LoVo (cell line): ENCODE measurements around the gene TP53AIP1.
A peak's percentile ranks its signal among the peaks of the same experiment; 100 is the strongest.

Experiments used
- DNase-seq: peaks from one replicate; pipeline ENCODE4 v3.0.0-alpha.2; 2016; ENCODE audit warnings: low spot score

The TP53AIP1 gene, protein sequence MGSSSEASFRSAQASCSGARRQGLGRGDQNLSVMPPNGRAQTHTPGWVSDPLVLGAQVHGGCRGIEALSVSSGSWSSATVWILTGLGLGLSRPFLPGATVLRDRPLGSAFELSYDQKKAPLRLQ

DNA sequence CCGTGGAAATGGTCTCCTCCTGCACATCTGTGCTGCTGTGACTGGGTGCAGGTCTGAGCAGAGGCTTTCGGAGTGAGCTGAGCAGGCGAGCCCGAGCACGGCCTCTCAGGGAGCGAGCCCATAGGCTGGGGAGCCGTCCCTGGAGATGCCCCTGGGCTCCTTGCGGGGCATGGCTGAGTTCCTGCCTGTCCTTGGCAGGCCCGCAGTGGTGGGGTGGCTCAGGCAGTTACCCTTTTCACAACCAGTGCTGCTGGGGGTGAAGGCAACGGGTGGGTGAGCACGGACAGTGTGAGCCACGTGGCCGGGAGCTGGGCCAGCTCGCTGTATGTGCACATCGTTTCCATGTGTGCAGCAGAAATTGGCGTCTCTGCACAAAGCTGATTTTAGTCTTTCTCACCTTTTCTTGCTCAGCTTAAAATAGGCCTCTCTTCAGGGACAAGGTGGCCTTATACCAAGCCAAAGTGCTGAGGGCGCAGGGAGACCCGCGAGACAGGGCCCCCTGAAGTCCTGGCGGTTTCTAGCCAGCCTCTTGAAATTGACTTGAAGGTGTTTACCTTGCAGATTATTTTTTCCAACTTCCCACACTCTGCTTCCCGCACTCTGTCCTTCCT lies at the start of gene TP53AIP1:
Gene TP53AIP1, minus strand, starts transcription at position 55 of the 611 bp plus-strand sequence. CDS start 5,053 bp downstream, outside the sequence.
- DNase-seq: no peak

DNA sequence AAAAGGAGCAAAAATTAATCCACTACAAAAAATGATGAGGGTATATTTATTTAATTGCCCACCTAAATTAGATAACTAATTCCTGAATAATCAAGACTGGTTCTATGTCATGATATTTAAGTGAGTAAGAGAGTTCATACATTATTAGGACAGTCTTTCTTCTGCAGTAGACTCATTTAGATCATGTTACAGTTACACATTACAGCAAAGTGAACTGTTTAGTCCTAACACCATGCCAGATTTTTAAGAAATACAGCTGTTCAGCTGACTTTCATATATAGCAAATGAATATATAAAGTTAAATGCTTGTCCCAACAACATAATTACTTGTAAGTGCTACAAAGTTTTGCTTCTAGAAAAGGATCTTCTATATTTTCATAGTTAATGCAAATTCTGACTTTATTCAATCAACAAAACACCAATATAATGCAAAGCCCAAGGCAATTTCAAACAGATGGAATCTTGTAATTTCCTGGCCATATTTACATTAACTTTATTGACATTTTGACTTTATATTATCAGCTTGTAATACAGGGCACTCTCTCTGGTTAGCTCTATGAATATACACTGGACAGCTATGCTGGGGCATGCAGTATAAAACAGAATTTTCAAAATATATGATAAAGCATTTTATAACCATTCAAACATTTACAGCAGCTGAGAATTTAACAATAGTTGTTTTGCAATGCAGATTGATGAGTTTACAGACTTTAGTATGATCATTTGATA lies 45.7 kb upstream of the TP53AIP1 start:
- DNase-seq: no peak

DNA sequence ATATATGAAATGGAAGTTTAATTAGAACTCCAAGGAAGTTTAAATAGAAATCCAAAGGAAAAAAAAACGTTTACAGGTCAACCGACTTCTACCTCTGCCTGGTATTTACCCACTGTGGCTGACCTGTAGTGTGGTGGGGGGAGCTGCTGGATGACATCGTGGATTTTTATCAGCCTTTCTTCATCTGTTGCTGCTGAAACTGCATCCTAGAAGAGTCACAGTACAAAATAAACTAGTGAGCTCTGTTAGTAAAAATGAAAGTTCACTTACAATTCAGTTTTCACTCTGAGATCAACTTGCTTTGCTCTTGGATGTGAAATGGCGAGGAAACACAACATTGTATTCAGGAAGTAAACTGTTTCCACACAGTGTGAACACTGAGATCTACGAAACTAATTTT lies 43.2 kb upstream of the TP53AIP1 start:
- DNase-seq: no peak

DNA sequence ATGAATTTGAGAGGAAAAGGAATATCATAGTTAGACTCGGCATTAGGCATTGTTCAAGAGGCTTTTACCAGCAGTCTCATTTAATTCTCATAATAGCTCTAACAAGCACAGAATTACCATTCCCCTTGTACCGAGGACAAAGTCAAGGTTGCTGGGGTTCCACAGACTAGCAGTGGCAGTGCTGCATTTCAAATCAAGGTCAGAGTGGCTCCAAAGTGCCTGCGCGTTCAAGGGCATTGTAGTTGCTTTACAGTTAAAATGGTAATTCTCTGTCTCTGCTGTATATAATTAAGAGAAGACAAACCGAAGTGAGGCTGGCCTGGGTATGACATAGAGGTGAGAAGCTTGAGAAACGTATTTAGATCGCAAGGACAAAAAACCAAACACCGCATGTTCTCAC lies 40.4 kb upstream of the TP53AIP1 start:
- no peak for DNase-seq

DNA sequence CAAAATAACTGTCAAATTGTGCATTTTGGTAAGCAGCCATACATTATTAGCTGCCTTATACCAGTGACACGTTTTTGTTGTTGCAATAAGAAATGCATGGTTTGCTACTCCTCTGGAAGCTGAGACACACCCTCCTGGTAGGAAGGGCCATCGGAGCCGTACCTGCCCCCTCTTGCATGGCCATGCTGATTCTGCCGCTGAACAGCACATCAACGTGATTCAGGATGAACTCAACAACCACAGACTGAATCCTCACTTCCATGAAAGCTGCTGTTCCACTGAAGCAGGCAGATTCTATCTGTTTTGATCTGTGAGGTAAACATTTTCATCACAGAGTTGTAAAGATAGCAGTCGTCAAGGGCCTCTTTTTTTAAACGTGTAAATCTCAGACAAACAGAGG lies 38.6 kb upstream of the TP53AIP1 start:
- no peak for DNase-seq

DNA sequence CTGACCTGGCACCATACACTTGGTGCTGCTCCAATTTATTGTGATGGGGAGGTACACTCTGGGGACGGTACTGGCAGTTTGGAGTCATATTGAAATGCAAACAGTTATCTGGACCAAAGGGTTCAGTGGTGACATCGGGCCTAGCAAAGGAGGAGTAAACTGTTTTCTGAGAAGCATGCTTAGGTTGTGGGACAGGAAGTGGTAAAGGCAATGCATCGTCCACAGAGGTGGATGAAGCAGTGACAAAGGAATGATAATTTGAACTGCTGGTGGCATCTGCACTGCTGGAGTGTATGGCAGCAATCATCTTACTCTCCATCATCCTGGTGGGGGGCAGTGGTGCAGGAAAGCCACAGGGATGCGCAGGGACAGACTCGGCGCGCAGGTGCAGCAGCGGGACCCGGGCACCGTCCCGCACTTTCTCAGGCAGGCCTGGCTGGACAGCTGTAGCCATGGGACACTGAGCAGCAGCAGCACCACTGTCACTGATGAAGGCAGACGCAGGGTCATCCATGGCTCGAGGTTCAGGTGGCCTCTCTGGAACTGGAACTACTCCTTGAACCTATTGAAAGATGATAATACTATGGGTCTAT lies 28.0 kb upstream of the TP53AIP1 start:
- no peak for DNase-seq

DNA sequence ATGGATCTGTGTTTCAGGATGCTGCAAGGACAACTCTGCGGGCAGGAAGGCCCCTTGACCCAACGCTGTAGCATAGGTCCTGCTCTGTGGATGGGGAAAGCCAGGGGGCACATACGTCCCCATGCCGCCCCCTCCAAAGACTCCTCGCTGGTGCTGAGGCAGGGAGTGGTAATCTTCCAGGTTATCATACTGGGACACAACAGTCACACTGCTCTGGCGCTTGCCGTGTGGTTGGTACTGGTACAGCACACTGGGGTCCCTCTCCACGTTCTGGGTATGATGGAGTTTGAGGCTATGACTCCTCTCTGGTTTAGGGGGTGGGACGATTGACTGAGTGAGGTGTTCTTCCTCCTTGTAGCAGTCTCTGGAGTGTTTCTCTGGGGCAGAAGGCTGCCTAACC lies 26.2 kb upstream of the TP53AIP1 start:
- no peak for DNase-seq

DNA sequence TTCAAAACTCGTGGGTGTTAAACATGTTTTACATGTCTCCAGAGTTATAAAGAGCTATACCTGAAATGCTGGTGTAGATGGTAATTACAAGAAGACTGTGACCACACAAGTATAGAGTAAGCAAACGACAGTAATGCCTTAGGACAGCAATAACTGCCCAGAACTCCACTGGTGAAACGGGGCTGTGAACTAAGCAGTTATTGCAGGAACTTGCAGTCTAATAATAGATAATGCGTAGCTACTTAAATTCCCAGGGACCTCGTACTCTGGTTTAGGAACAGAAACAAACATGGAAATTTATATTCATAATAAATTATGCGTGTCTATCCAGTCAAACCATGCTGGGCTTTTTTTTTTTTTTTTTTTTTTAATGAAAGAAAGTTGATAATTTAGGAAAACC lies 24.9 kb upstream of the TP53AIP1 start:
- DNase-seq: no peak

DNA sequence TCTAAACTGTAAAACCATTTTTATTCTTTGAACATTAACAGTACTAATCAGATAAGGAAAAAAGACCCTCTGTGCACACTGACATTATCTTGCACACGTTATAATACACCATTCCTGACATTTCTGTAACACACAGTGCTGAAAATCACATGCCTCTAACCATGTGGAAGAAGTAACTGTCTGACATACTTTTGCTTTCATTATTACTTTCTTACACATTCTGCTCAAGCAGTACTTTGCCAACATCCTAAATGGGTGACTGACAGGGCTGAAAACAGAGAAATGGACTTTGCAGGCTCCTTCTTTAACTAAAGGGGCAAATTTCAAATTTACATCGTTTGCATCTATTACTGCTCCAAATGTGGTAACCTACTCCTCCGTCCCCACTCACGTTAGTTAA lies 22.8 kb upstream of the TP53AIP1 start:
- DNase-seq: no peak

DNA sequence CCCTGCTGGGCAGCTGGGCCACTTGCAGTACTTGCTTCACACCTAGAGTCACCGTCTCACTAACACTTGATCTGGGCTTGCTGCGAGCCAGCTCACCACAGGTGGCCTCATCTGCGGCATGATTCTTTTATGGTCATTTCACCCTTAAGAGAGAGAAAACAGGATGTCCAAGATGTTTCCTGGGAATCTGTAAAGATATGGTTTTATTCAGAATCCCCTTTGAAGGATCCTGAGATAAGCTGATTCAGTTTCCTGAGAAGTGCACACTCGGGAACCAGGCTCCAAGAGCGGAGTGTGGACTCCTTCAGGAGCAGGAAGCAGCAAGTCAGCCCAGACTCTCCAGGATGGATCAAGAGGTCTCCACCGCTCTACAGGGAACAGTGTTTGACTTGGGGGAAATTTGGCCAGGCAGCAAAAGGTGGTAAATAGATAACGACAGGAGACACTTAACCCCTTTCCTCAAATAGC lies 21.8 kb upstream of the TP53AIP1 start:
- DNase-seq: no peak

DNA sequence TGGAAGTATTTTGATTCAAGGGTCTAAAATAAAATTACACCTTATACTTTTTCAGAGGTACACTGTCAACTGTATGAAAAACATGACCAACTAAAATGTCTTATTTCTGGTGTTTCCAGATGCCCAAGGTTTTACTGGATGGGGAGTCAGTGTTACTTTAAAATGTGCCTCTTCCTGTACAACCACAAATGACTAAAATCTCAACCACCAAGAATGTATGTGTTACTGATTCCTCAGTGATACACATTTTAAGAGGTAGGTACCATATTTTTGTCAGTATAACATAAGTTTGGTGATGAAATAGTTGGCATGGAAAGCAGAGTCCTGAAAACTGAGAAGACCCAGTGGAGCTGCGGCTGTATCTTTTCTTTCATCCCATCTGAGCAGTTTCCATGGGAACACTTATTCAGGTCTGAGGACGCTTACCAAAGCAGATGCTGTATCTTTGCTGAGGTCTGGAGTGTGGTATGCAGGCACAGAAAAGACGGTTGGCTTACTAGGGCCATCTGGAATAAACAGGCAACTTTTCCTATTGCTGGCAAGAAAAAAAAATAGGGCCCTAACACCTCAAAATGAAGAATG lies 21.2 kb upstream of the TP53AIP1 start:
- DNase-seq: no peak

DNA sequence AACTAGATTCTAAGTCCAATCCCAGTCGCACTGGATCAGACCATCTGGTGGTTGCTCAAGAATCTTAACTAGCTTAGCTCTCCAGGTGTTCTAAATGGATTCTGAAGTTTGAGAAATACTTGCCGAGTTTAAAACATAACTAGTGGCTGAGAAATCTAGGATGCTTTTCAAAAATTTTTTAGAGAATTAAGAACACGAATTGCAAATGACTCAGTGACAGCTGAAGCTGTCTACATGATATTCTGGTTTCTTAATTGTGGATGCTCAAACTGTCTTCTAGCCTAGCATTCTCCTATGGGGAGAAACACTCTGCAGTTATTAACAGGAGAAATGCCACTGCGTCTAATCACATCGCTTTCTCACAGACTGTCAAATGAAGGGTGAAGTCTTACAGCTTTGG lies 20.2 kb upstream of the TP53AIP1 start:
- DNase-seq: no peak

DNA sequence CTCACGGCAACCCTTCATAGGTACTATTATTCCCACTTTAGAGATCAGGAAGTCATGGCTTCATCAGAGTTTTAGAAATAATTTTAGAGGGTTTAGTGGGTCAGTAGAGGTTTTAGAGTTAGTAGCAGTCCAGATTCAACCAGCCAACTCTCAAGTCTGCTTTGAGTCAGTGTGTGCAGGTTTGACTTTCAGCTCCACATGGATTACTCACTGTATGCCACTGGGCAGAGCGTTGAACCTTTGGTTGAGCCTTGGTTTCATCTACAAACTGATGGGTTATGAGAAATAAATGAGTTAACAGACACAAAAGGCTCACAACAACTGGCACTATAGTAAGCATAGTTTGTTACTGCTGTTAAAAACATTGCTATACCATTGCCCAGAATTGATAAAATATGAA lies 19.0 kb upstream of the TP53AIP1 start:
- DNase-seq: no peak

DNA sequence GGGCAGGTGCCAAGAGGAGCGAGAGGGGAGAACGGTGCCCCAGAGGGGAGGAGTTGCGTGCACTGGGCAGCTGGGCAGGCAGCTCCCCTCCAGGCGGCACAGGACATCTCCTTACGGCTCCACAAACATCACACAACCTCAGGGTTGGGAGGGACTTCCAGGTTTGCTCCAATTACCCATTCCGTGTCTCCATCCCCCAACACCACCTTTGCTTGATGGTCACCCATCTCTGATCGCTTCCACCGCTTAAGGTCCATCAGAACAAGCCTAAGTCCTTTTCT lies 14.5 kb upstream of the TP53AIP1 start:
- no peak for DNase-seq

DNA sequence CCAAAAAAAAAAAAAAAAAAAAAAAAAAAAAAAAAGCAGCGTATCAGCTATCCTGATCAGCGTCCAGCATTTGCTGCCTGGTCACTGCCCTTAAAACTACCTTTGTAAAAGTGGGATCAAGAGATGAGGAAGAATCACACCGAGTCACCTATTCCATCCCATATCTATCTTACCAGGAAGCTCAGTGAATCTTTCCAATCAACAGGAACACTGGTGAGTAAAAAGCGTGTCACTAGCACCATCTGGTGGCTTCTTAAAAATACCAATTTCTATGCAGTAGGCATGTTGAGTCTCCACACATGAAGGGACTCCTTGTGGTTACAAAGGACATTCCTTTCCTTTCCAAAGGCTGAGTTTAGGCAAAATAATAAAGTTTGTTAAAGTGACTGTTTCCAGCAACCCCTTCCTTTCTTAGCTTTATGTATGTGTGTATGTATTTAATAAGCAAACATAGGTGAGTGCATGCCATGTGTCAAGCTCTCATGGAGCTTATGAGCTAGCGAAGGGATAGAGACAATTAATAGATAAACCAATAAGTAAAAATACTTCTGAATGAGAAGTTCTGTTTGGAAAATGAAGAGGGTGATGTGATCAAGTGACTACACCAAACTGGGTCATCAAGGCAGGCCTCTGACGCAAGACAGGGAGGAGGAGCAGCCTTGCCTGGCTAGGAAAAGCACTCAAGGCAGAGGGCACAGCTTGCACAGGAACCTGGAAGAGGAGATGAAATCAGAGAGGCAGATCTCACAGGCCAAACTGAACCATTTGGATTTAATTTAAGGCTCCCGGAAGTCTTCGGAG lies 13.9 kb upstream of the TP53AIP1 start:
- DNase-seq: peak; percentile 80

DNA sequence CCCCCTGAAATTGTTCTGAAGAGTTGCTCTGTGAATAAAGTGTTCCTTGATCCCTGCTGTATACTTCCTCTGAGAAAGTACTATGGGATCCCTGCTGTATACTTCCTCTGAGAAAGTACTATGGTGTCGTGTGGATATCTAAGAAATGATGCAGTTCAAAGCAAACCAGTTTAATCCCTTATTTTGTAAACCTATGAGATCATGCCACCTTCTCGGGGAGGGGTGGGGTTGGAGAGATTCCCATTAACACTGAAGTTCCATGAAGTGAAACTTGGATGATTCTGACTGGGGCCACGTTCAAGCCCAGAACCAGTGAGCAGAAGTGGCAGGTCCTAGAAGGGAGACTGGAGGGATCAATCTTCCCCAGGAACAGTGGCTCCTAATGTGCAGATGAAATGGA lies 13.0 kb upstream of the TP53AIP1 start:
- no peak for DNase-seq

DNA sequence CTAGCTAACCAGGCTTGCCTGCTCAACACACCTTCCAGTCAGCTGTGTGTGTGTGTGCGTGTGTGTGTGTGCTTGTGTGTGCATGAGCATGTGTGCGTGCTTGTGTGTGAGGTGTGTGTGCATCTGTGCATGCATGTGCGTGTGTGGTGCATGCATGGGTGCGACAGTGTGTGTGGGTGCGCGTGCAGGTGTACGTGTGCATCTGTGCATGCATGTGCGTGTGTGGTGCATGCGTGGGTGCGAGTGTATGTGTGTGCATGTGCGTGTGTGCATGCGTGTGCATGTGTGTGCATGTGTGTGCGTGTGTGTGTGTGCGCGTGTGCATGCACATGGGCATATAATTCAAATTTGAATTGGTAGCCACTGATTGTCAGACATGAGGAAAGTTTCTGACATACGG lies 10.5 kb upstream of the TP53AIP1 start:
- DNase-seq: no peak

DNA sequence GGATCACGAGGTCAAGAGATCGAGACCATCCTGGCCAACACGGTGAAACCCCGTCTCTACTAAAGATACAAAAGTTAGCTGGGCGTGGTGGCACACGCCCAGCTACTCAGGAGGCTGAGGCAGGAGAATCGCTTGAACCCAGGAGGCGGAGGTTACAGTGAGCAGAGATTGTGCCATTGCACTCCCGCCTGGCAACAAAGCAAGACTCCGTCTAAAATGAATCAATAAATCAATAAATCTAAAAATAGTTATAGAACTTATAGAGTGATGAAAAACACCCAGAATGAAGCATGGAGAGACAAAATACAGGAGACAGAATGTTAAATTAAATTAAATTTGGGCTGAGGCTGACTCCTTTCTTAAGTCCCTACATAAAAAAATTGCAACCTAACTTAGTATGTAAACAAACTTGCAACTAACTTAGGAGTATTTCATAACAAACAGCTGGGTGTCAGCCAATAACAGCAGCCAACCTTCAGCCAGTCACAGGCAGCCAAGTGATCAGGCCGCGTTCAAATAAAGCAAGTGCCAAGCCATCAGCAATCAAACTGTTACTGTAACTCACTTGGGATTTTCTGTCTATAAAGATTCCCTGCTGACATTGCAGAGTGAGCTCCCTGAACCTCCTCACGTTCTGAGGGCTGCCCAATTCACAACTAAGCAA lies 7.3 kb upstream of the TP53AIP1 start:
- DNase-seq: no peak

DNA sequence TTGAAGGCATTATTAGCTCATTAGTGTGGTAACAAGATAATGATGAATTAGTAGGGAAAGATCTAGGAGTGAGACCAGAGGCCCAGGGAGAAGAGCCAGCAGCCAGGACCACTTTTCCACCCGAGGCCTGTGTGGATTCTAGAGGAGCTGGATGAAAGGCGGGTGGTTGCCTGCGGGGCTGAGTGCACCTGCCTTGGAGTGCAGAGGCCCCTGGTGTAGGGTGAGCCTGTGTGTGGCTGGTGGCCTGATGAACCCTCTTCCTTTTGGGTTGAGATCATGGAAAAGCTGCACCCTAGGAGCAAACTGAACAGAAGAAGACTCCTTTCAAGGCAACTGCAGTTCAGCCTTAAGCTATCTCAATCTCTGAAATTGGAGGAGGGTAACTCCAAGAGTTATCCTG lies 5.9 kb upstream of the TP53AIP1 start:
- DNase-seq: no peak

DNA sequence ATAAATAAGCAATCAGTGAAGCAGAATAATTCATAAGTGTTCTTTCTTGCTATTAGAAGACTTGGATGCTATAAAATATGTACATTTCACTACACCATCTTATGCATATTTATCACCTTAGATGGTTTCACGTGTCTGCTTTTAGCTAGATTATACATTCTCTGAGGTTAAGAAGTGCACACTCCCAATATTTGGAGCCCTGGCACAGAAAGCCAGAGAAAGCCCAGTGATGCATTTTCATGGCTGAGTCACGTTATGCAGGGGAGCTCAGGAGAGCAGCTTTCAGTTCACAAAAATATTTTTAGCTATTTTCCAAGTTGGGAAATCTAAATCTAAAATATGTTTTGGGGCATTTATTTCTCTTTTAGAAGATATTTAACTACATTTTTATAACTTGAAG lies 5.1 kb upstream of the TP53AIP1 start:
- DNase-seq: no peak

DNA sequence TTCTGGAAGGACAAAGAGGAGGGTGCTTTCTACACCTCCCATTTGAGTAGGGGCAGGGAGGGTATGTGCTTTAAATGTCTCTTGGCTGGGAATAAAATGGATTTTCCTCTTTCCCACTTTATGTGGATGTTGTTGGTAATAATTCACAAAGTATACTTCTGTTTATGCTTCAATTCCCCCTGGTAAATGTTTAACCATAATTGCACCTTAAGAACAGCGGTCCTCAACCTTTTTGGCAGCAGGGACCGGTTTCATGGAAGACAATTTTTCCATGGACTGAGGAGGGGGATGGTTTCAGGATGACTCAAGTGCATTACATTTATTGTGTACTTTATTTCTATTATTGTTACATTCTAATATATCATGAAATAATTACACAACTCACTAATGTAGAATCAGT lies 4.0 kb upstream of the TP53AIP1 start:
- DNase-seq: no peak
